Activated T-cell treated with anti-CD3 and anti-CD28 coated beads, Interleukin-2, amount 50 U/mL, for 72 hours (primary cell): ENCODE results near the gene ZNF653. TPM values are rescaled to one million over a fixed set of nuclear protein-coding genes. Genes with fewer than 3 reads are reported as not detected.

Experiments used
- ATAC-seq, 2 donors: fragments of 150-1000 bp; cut with Tn5 transposase; replicated peaks in 1 of 2; 2 replicates each; pipeline ENCODE4 v1.10.0; 2021; ENCODE audit warnings: moderate library complexity in 2 of 2, mild to moderate bottlenecking in 1 of 2
- DNase-seq, 2 donors: peaks; one replicate each; pipeline ENCODE4 v3.0.0; 2021 to 2022; ENCODE audit warnings: mixed read lengths in 1 of 2
- H3K27ac Mint-ChIP-seq: one replicate; pipeline ENCODE4 v1.8.0; 2022; ENCODE audit warnings: mild to moderate bottlenecking, moderate library complexity, mixed read lengths
- H3K27me3 Mint-ChIP-seq: one replicate; pipeline ENCODE4 v1.8.0; 2022; ENCODE audit warnings: low read depth, mixed read lengths
- H3K36me3 Mint-ChIP-seq, 2 donors: one replicate each; pipeline ENCODE4 v1.8.0; 2022; ENCODE audit warnings: mixed read lengths in 2 of 2, mild to moderate bottlenecking in 1 of 2; ENCODE audit not compliant: insufficient read depth in 2 of 2
- H3K4me1 Mint-ChIP-seq: one replicate; pipeline ENCODE4 v1.8.0; 2022; ENCODE audit warnings: low read depth, mixed read lengths
- H3K4me3 Mint-ChIP-seq, 2 donors: one replicate each; pipeline ENCODE4 v1.8.0; 2022; ENCODE audit warnings: mild to moderate bottlenecking in 2 of 2, mixed read lengths in 2 of 2, moderate library complexity in 2 of 2
- H3K9me3 Mint-ChIP-seq, 2 donors: one replicate each; pipeline ENCODE4 v1.8.0; 2022; ENCODE audit warnings: mixed read lengths in 2 of 2
- total RNA-seq, 2 donors: library from RNA; stranded (reverse); gene quantifications; one replicate each; pipeline ENCODE4 v1.2.3, GENCODE V29; 2022

ZNF653 gene
- total RNA-seq, 2 donors from 2014 or later = 10.5 to 12.3 TPM

DNA sequence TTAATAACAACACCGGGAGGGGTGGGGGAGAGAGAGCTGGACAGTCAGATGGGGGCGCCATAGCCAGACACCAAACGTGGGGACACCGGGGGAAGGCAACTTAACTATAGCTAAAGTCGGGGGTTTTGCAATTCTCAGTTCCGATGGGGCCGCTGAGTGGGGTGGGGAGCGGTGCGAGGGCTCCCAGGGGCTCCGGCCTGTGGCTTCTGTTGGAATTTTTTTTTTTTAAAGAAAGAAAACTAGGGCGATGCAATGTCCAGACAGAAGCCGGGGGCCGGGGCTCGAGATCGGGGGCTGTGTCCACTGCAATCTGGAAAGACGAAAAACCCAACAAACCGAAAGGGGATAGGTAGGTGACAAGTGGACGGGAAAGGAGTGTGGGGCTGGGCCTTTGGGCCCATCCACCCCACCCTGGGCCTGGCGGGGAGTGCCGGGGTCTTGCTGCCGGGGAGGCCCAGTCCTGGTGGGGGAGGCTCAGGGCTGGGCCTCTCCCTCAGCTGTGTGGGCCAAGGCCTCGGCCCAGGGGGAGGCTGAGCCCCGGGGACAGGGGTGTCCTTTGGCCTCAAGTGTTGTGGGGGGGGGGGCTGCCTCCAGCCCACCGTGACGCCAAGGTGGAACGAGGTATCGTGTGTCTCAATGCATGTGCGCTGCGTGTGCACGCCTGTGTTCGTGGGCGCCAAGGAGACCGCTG lies 52.9 kb downstream of the ZNF653 start:
- Mint-ChIP-seq H3K4me3 (no peak overlapping the region), H3K9me3 (no peaks in the 10 kb centered on the region), H3K36me3 (no peaks in the 10 kb centered on the region), H3K4me1 (no peaks in the 10 kb centered on the region), H3K27me3 (no peaks in the 10 kb centered on the region), H3K27ac (no peak overlapping the region)
- no peak for ATAC-seq
- no peak for DNase-seq

DNA sequence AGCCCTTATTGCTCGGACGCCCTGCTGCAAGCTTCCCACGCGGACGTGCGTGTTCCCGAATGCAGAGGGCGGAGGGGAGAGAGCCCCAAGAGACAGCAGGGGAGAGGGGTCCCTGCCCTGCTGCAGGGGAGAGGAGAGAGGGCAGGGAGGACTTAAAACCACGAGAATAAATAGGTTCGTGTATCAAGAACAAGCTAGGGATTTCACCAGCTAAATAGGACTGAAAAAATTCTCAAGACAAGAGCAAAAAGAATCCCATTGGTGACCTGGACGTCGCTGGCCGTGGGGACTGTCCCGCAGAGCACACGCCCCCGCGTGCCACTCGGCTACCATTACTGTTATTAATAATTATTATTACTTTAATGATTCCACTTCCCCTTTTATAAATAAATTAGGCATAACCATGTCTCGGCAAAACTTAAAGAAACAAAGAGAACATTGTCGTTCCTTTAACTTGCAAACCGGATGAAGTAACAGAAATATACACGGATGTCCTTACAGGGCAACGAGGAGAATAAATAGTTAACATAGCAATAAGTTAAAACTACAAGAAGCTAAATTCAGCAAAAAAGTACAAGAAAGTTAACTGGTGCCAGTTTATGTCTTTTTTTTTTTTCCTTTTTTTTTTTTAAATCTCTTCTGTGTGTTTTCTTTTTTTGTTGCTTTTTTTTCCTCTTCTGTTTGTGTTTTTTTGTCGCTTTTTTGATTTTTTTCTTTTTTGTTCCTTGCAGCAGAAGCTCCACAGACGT lies 53.6 kb downstream of the ZNF653 start:
- Mint-ChIP-seq H3K27ac (no peak overlapping the region), H3K27me3 (no peaks in the 10 kb centered on the region), H3K4me1 (no peaks in the 10 kb centered on the region), H3K4me3 (no peak overlapping the region), H3K36me3 (no peaks in the 10 kb centered on the region), H3K9me3 (no peaks in the 10 kb centered on the region)
- DNase-seq (no peak), ATAC-seq (no peak)

GRCh38 chr19:11451327-11451870 lies 54.2 kb downstream of the ZNF653 start:
- ATAC-seq (no peak), DNase-seq (no peak)
- H3K4me3 Mint-ChIP-seq = no peak overlapping the region
- no peaks in the 10 kb centered on the region for H3K36me3 Mint-ChIP-seq
- no peaks in the 10 kb centered on the region for H3K9me3 Mint-ChIP-seq
- H3K27me3 Mint-ChIP-seq = no peaks in the 10 kb centered on the region
- no peak overlapping the region for H3K27ac Mint-ChIP-seq
- H3K4me1 Mint-ChIP-seq = no peaks in the 10 kb centered on the region

DNA sequence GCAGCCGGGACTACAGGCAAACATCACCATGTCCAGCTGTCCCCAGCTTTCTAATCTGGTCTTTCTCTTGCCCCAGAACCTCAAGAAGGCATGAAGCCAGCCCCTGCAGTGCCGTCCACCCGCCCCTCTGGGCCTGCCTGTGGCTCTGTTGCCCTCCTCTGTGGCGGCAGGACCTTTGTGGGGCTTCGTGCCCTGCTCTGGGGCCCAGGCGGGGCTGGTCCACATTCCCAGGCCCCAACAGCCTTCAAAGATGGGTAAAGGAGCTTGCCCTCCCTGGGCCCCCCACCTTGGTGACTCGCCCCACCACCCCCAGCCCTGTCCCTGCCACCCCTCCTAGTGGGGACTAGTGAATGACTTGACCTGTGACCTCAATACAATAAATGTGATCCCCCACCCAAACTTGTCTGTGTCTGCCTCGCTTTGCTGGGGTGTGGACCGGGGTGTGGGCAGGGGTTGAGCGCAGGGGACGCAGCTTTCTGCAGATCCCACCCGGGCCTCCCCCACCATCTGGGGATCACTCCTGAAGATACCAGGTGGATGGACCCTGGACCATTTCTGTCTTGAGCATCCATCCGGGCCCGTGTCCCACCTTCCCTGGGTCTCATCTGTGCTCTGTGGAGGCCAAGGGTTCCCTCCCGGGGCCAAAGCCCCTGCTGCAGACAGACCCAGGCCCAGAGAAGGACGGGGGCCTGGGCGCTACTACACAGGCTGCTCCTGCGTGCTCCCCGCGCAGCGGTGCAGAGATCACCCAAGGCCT lies 54.9 kb downstream of the ZNF653 start:
- Mint-ChIP-seq H3K4me1 (no peaks in the 10 kb centered on the region), H3K4me3 (no peak overlapping the region), H3K27me3 (no peaks in the 10 kb centered on the region), H3K27ac (no peak overlapping the region), H3K36me3 (no peaks in the 10 kb centered on the region), H3K9me3 (no peaks in the 10 kb centered on the region)
- ATAC-seq = no peak
- no peak for DNase-seq

DNA sequence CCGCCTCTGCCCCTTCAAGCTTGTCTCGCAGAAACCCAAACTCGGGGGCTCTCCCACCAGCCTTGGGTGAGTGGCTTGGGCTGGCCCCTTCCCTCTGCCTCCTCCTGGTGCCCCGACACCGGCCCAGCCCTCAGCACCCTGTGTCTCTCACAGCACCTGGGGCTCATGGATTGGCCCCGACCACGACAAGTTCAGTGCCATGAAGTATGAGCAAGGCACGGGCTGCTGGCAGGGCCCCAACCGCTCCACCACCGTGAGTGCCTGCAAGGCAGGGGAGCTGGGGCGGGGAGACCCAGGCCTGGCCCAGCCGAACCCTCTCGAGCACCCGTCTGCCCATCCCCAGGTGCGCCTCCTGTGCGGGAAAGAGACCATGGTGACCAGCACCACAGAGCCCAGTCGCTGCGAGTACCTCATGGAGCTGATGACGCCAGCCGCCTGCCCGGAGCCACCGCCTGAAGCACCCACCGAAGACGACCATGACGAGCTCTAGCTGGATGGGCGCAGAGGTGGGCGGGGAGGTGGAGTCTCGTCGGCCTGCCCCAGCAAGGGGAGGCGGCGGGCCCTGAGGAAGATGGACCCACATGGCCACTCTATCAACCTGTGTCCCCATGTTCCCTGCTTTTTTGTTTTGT lies 56.6 kb downstream of the ZNF653 start:
- Mint-ChIP-seq H3K27ac (no peak overlapping the region), H3K27me3 (no peaks in the 10 kb centered on the region)

DNA sequence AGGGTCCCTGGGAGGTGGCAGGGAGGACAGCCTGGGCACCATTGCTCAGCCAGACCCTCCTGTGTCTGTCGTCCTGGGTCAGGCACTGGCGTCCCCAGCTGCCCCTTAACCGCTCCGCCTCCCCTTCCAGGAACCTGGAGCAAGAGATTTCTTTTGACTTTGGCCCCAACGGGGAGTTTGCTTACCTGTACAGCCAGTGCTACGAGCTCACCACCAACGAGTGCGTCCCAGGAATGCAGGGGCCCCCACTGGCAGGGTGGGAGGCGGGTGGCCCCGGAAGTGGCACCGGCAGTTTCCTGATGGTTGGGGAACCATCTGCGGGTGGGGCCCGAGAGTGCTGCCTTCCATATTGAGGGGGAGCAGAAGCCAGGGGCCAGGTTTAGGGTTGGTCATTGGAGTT lies 57.2 kb downstream of the ZNF653 start:
- Mint-ChIP-seq H3K27me3 (no peaks in the 10 kb centered on the region), H3K4me3 (no peak overlapping the region), H3K9me3 (no peaks in the 10 kb centered on the region), H3K36me3 (no peaks in the 10 kb centered on the region), H3K27ac (no peak overlapping the region), H3K4me1 (no peaks in the 10 kb centered on the region)
- ATAC-seq = no peak
- no peak for DNase-seq

More for the DNA sequence above, 56.6 kb downstream of the ZNF653 start:
- Mint-ChIP-seq H3K36me3 (no peaks in the 10 kb centered on the region), H3K4me3 (no peak overlapping the region), H3K9me3 (no peaks in the 10 kb centered on the region), H3K4me1 (no peaks in the 10 kb centered on the region)
- ATAC-seq = no peak
- DNase-seq = no peak

- no peaks in the 10 kb centered on the region for H3K36me3 Mint-ChIP-seq
- ATAC-seq = no peak
Measured at GRCh38 chr19:11447347-11448262, 58.0 kb downstream of the ZNF653 start.

DNA sequence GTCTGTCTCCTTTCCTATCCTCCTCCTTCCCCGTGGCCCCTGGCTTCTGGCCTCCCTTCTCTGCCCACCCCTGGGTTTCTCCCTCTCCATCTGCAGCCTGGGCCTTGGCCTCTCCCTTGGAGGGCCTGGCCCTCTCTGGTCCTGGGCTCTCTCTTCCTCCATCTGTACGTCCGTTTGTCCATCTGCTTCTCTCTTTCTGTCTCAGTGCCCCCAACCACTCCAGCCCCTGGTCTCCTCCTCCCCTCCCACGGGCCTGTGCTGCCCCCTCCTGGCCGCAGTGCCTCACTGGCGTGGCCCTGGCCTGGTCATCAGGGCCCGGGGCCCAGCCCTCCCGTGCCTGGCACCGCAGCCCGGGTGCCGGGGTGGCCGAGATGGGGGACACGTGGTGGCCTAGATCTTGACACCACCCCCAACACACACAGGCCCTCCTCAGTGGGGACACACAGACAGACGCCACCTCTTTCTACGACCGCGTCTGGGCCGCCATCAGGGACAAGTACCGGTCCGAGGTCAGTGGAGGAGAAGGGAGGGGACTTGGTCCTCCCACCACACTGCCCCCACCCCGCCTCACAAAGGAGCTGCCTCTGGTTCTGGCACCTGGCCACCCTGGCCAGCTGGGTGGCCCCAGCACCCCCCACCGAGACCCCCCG lies 58.9 kb downstream of the ZNF653 start:
- DNase-seq = peak; percentile 62 to 73
- Mint-ChIP-seq H3K9me3 (no peaks in the 10 kb centered on the region), H3K4me3 (no peak overlapping the region), H3K27ac (no peak overlapping the region), H3K36me3 (peaks cover 0 to 4% of the 10 kb centered on the region in 2 donors), H3K27me3 (no peaks in the 10 kb centered on the region), H3K4me1 (peaks cover 4% of the 10 kb centered on the region)
- peak; percentile 66 to 75 for ATAC-seq

More at GRCh38 chr19:11447347-11448262, 58.0 kb downstream of the ZNF653 start:
- Mint-ChIP-seq H3K9me3 (no peaks in the 10 kb centered on the region), H3K27me3 (no peaks in the 10 kb centered on the region), H3K4me3 (no peak overlapping the region), H3K4me1 (no peaks in the 10 kb centered on the region), H3K27ac (no peak overlapping the region)
- no peak for DNase-seq

GRCh38 chr19:11446271-11446651 lies 59.4 kb downstream of the ZNF653 start:
- Mint-ChIP-seq H3K36me3 (peaks cover 0 to 6% of the 10 kb centered on the region in 2 donors), H3K27me3 (no peaks in the 10 kb centered on the region), H3K4me1 (peaks cover 4% of the 10 kb centered on the region), H3K9me3 (no peaks in the 10 kb centered on the region), H3K4me3 (no peak overlapping the region), H3K27ac (no peak overlapping the region)
- ATAC-seq (no peak), DNase-seq (no peak)

GRCh38 chr19:11445141-11445540 lies 60.5 kb downstream of the ZNF653 start:
- no peak for DNase-seq
- no peak for ATAC-seq
- Mint-ChIP-seq H3K27ac (no peak overlapping the region), H3K27me3 (no peaks in the 10 kb centered on the region), H3K4me3 (no peak overlapping the region), H3K36me3 (peaks cover 0 to 7% of the 10 kb centered on the region in 2 donors), H3K4me1 (peaks cover 4% of the 10 kb centered on the region), H3K9me3 (no peaks in the 10 kb centered on the region)

GRCh38 chr19:11444059-11444458 lies 61.6 kb downstream of the ZNF653 start:
- Mint-ChIP-seq H3K4me3 (no peak overlapping the region), H3K36me3 (peaks cover 0 to 7% of the 10 kb centered on the region in 2 donors)
- DNase-seq = no peak

More at GRCh38 chr19:11444059-11444458, 61.6 kb downstream of the ZNF653 start:
- H3K27me3 Mint-ChIP-seq = no peaks in the 10 kb centered on the region
- H3K9me3 Mint-ChIP-seq = no peaks in the 10 kb centered on the region
- no peak overlapping the region for H3K27ac Mint-ChIP-seq
- no peak for ATAC-seq
- peaks cover 4% of the 10 kb centered on the region for H3K4me1 Mint-ChIP-seq
